Endothelial cell of umbilical vein (primary cell): ENCODE data around the gene ERBB4.

Source experiments
- CTCF ChIP-seq, 2 donors: IDR thresholded peaks; 1 replicate in 1 of 2; 2 replicates in 1 of 2; pipeline ENCODE4 v1.5.1; 2011; ENCODE audit warnings: low read length in 2 of 2, mild to moderate bottlenecking in 2 of 2, moderate library complexity in 2 of 2, control low read depth in 1 of 2, inconsistent platforms in 1 of 2, low read depth in 1 of 2; ENCODE audit not compliant: insufficient read depth in 1 of 2; ENCODE audit errors: extremely low read depth in 1 of 2
- EZH2 ChIP-seq: IDR thresholded peaks from 2 replicates; pipeline ENCODE4 v1.6.1; 2012; ENCODE audit warnings: borderline replicate concordance, low read depth, mild to moderate bottlenecking, moderate library complexity, low read length, inconsistent platforms; ENCODE audit not compliant: severe bottlenecking
- FOS ChIP-seq: IDR thresholded peaks from 2 replicates; pipeline ENCODE4 v1.6.1; 2011; ENCODE audit warnings: mild to moderate bottlenecking, low read length, moderate library complexity, borderline replicate concordance; ENCODE audit not compliant: insufficient read depth
- GATA2 ChIP-seq: IDR thresholded peaks from 2 replicates; pipeline ENCODE4 v1.7.0; 2011; ENCODE audit warnings: low read depth, mild to moderate bottlenecking, moderate library complexity, mixed read lengths, low read length; ENCODE audit not compliant: insufficient read length, insufficient read depth
- POLR2A ChIP-seq: IDR thresholded peaks from 2 replicates; pipeline ENCODE4 v1.6.1; 2012; ENCODE audit warnings: low read depth, mild to moderate bottlenecking, control low read depth, low read length
- TF ChIP-seq, protein P1 (sequence below): IDR thresholded peaks from 2 replicates; pipeline ENCODE4 v1.6.1; 2011; ENCODE audit not compliant: insufficient read depth, insufficient read length

- no peak for TF ChIP-seq CTCF (IDR thresholded peaks at IDR 0.05; ENCODE audit: extremely low read depth in 1 of 2, insufficient read depth in 1 of 2, low read depth in 1 of 2, low read length in 2 of 2)
- no peak for TF ChIP-seq POLR2A
- TF ChIP-seq, protein P1, sequence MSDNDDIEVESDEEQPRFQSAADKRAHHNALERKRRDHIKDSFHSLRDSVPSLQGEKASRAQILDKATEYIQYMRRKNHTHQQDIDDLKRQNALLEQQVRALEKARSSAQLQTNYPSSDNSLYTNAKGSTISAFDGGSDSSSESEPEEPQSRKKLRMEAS, result no peak
- no peak for TF ChIP-seq EZH2
- no peak for TF ChIP-seq GATA2
- no peak for TF ChIP-seq FOS
Measured at GRCh38 chr2:212346865-212347264, 191.7 kb downstream of the ERBB4 start.
